NCI-H2081 (cell line): ENCODE data around the gene CTAGE9.
"Not testable (repeated sequence)": the region's sequence is repeated elsewhere in the genome, so short reads cannot be mapped to it uniquely, and the experiment has no call there.

Experiments
- DNase-seq, 2 experiments: peaks; one replicate each; lab custom pipeline; 2025; lab: John Stamatoyannopoulos, UW

The CTAGE9 gene, protein sequence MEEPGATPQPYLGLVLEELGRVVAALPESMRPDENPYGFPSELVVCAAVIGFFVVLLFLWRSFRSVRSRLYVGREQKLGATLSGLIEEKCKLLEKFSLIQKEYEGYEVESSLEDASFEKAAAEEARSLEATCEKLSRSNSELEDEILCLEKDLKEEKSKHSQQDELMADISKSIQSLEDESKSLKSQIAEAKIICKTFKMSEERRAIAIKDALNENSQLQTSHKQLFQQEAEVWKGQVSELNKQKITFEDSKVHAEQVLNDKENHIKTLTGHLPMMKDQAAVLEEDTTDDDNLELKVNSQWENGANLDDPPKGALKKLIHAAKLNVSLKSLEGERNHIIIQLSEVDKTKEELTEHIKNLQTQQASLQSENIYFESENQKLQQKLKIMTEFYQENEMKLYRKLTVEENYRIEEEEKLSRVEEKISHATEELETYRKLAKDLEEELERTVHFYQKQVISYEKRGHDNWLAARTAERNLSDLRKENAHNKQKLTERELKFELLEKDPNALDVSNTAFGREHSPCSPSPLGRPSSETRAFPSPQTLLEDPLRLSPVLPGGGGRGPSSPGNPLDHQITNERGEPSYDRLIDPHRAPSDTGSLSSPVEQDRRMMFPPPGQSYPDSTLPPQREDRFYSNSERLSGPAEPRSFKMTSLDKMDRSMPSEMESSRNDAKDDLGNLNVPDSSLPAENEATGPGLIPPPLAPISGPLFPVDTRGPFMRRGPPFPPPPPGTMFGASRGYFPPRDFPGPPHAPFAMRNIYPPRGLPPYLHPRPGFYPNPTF

DNA sequence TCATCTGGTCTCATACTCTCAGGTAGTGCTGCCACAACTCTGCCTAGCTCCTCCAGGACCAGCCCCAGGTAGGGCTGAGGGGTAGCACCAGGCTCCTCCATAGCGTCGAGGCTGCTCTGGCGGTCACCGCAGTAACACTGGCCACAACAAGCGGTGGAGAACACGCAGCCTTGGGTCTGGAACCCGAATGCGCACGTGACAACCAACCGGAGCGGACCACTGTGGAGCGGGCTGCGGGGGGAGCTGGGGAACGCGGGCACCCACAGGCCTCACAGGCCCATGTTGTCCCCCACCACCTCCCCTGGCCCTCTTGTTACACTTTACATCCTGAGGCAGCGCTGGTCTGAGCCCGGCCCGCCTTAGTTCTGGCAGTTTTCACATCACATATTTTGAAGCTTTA lies at the start of gene CTAGE9:
Gene CTAGE9, minus strand, starts transcription at position 101 of the 400 bp plus-strand sequence. Its CDS starts 0 bp downstream, at position 101.
- DNase-seq, result not testable (repeated sequence)

DNA sequence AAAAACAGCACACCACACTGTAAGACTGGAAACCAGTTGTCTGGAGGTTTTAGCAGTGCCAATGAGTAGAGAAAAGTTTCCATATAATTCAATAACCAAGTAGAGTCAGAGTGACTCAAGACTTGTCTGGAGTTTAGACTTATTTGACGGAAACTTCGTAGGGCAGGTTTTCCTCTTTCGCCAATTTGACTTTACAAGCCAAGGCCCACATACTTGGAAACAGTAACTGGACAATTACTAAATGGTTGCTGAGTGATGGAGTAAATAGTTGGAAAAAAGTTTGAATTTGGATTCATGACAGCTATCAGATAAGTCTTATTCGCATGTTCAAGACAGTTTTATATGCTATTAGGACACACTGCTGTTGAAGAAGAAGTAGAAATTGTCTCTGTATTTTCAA lies 48.1 kb upstream of the CTAGE9 start:
- DNase-seq, result no peak

DNA sequence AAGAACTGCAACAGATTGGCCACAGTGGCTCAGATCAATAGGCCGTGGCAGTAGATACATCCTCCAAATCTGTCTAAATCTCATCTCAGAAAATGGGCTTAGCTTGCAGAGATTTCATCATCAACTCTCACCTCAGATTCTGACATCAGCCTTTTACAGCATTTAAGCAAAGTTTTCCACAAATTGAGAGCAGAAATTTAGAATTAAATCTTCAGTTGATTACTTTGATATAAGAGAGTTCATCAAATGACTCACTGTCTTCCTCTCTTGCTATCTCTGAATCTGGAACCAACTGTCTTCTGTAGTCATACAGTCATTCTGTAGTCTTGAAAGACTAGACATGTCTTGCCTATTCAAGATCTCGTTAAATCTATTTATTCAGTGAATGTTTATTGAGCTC lies 45.2 kb upstream of the CTAGE9 start:
- DNase-seq, result no peak

DNA sequence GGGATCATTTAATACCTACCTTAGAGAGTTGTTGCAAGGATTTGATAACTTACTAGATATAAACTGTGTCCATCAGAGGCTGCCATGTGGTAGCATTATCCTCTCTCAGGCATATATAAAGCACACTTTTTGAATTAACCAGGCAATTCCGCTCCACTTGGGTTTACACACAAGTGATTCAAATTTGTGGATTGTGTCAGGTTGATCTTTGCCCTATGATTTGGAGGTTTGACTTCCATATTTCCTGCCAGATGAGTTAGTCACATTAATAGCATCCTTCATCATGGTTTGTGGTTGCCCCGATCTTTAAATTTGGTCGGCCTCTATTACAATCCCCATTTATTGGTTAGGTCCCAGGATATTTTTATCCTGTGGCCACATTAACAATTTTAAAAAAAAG lies 44.8 kb upstream of the CTAGE9 start:
- no peak for DNase-seq

DNA sequence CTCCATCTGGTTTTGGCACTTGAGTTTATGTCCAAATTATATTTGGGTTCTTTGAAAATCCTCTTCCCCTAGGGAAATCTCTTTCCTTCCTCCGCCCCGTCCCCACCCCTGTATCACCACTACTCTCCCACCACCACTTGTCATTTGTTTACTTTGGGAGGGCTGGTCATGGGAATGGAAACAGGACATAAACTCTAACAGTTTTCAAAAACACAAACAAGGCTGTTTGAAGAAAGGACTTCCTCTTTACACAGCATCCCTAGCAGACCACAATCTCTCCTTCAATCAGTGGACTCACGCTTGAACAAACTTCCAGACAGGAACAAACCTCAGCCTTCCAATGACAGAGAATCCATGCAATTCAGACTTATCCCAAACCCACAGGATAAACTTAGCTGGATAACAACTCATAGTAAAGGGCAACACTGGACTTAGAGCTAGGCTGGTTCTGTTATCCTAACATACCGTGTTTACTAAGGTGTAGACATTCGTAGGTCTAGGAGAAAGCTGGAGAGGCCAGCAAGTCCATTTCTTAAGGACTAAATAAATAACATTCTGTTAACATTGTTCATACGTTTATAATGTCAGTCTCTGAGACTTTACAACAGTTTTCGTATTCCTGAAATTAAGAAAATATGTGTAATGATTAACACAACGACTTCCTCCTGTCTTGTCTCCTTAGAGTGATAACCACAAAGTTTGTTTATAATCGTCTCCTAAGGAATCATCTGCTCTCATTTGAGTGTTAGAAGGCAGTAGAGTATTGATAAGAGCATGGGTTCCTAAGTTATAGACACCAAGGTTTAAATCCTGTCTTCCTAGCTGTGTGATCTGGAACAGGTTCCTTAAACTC lies 44.1 kb upstream of the CTAGE9 start:
- no peak for DNase-seq

DNA sequence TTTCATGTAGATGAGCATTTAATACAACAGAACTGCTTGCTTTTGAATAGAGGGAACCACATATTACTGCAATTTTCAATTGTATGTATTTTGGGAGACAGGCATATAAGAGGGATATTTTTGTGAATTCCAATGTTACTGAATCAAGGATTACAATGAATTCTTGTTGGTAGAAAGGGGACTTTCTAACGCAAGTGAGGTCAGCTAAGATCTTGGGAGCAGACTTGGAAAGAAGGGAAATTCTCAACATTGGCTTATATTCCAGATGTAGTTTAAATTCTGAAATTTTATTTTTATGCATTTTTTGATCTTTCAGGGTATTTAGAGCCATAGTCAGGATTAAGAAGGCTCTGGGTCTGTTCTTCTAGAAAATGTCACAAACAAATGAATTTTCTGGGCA lies 43.3 kb upstream of the CTAGE9 start:
- no peak for DNase-seq

DNA sequence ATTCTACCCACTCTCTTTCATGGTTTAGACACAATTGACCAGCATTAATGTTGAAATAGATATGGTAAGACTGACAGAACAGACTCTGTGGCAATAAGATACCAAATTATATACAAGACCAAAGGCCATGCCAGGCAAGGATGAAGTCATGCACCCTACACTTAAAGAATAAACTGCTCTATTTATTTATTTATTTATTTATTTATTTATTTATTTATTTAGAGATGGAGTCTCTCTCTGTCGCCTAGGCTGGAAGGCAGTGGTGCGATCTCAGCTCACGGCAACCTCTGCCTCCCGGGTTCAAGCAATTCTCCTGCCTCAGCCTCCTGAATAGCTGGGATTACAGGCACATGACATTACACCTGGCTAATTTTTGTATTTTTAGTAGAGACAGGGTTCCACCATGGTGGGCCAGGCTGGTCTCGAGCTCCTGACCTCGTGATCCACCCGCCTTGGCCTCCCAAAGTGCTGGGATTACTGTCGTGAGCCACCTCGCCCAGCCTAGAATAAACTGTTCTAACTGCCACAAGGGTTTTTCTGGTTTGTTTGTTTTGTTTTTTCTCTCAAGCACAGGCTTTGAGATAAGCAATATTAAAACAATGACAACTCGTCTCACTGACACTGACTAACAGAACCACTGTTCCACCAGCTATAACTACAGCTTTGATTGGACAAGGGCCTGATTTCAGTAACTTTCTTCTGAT lies 40.3 kb upstream of the CTAGE9 start:
- not testable (repeated sequence) for DNase-seq

DNA sequence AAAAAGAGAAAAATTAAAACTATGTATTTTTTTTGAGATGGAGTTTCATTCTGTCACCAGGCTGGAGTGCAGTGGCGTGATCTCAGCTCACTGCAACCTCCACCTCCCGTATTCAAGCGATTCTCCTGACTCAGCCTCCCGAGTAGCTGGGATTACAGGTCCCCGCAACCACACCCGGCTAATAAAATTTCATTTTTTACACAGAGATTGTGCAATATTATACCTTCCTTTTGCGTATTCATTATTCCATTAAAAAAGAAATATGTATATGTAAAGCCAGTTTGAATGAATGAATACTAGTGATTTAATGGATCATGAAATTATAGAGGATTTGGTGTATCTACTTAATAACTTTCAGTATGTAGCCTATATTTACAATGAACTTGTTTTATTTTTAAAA lies 38.2 kb upstream of the CTAGE9 start:
- no peak for DNase-seq

DNA sequence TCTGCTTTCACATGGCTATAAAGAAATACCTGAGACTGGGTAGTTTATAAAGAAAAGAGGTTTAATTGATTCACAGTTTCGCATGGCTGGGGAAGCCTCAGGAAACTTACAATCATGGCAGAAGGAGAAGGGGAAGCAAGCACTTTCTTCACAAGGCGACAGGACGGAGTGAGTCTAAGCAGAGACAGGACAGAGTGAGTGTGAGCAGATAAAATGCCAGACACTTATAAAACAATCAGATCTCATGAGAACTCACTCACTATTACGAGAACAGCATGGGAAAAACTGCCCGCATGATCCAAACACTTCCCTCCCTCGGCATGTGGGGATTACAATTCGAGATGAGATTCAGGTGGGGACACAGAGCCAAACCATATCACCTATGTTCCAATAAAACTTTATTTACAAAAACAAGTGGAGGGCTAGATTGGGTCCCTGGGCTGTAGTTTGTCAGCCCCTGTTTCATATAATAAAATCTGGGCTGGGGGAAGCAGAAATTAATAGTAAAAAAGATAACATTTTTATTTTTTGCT lies 37.1 kb upstream of the CTAGE9 start:
- no peak for DNase-seq

DNA sequence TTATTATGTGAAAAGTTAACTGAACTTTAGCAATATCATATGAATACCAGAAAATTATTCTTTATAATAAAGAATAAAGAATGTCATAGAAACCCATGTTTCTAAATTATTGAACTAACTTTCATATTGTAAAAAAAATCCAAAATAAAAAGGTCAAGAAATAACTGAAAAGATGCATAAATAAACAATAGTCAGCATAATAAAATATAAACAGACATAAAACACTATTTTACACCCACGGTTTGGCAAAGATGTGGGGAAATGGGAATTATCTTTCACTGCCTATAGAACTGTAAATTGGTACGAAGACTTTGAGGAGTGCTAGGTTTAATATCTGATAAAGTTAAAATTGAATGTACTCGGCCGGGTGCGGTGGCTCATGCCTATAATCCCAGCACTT lies 34.7 kb upstream of the CTAGE9 start:
- DNase-seq, result no peak

DNA sequence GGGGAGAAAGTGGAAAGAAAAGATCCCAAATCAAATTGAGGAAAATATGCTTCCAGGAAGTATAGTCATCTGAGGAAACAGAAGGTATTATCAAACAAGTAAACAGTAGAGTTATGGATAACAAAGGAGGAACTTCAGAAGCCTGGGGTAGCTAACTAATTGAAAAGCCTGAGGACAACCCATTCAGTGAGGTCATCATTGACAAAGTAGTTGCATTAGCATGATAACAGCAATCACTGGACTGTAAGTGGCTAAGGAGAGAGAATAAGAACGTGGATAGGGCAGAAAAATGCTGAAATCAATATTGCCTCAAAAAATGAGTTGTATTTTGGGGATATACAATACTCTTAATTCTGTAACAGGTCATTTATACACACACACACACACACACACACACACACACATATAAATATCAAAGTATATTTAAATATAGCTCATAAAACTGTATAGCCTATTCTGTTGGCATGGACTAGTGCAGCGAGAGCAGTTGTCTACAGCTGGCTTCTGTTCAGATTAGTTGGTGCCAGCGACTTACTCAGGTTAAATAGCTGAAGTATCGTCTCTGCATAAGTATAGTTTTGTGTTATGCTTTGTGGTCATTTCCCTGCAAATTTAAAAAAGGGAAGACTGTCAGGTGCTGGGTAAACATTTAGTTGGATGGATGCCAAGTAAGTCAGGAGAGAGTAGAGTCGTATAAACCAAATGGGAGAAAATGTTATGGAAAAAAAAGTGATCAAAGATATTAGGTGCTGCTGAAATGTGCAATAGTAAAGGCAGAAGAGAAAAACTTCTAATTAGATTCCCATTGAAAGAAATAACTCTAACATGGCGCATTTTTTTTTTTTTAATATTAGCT lies 33.8 kb upstream of the CTAGE9 start:
- DNase-seq, result peak in 1 of 2 experiments; percentile 0

DNA sequence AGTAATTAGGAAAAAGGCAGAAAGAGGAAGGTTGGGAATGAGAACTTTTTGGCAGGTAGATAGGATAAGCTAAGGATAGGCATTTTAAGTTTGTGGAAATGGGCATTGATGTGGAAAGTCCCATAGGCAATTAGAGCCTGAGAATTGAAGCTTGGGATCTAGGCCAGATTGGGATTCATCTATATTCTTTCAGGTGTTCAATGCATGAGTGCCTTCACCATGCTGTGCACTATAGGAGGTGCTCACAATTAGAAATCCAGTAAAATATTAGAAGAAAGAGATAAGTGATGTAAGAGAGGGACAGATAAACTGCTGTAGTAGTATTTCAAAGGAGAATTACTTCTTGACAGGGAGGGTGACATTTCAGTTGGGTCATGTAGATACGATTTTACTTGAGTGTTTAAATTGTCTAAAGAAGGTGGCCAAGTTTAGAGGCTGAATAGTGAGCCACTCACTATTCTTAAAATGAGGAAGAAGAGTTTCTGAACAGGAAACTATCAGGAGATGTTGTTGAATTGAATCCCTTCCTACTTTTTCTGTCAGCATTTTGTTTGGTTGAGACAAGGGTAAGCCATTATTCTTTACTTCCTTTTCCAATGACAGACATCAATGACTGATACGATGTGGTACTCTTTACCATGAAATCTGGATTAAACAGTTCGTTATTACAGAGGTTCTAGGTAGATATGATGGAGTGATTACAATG lies 31.0 kb upstream of the CTAGE9 start:
- no peak for DNase-seq

DNA sequence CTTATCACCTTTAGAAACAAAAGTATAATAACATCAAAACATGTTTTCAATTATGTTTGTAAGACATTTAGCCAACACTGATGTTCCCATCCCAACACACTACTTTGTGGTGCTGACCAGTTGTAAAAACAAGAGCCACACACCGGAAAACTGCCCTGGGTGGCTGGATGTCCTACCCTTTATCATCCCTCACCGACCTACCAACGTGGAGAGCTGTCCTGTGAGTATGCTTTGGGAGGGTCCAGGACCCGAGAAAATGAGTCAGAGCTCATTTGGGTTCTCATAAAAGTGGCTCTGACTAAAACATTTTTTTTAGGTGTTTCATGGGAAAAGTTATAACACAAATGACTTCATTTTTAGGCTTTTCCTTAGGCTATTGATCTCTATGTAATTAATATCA lies 29.3 kb upstream of the CTAGE9 start:
- no peak for DNase-seq

DNA sequence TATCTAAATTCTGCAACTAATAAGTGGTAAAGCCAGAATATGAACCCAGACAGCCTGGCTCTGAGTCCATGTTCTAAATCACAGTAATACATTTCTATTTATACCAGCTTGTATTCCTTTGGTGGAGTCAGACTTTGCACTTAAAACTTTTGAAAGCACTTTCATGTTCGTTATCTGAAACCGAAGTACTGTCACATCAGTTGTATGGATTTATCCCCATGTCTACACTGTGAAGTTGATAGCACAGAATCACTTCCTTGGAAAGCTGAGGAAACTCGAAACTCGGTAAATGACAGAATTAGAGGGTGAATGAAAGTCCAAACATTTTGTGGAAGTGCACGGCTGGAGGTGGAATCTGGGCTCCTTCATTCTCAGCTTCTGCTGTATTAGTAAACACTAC lies 28.3 kb upstream of the CTAGE9 start:
- no peak for DNase-seq

DNA sequence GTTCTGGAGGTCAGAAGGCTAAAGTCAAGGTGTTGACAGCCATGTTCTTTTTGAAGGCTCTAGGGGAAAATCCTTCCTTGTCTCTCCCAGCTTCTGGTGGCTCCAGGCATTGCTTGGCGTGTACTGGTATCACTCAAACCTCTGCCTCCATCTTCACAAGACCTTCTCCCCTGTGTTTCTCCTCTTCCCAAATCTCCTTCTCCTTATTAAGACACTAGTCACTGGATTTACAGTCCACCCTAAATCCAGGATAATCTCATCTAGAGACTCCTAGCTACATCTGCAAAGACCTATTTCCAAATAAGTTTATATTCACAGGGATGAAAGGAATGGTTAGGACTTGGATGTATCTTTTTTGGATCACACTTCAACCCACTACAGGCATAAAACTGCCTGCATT lies 26.0 kb upstream of the CTAGE9 start:
- no peak for DNase-seq

DNA sequence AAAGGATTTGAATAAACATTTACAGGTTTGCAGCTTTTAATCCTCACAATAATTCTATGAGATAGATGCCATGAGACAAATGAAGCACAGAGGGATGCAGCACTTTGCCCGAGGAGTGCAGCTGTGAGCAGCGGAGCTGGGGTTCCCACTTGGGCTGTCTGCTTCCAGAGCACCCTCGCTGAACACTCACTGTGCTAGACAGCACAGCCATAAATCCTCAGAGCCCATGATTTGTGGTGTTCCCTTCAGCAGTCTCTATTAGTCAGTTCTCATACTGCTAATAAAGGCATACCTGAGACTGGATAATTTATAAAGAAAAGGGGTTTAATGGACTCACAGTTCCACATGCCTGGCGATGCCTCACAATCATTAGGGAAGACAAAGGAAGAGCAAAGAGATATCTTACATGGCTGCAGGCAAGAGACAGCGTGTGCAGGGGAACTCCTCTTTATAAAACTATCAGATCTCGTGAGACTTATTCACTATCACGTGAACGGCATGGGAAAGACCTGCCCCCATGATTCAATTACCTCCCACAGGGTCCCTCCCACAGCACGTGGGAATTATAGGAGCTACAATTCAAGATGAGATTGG lies 25.3 kb upstream of the CTAGE9 start:
- DNase-seq, result no peak

DNA sequence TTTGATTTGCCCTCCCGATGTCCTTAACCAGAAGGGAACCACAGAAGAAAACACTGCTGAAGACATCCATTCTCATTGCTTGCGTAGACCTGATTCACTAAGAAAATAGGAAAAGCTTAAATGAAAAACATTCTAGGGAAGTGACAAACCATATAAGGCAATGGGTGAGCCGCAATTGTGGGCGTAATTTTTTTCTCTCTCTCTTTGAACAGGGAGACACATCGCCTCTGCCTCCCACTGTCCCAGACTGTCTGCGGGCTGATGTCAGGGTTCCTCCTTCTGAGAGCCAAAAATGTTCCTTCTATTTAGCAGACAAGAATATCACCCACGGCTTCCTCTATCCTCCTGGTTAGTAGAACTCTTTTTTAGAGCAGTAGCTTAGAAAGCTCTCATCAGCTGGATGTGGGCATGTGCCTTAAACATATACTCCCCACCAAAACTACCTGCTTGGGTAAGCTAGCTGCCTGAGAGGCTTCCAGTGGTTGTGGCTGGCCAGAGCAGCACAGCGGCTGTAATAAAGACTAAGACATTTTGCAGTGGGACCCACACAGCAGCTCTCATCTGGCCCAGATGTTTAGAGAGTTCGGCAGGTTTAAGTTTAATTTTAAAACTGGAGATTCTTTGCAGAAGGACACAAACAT lies 22.7 kb upstream of the CTAGE9 start:
- DNase-seq, result no peak

DNA sequence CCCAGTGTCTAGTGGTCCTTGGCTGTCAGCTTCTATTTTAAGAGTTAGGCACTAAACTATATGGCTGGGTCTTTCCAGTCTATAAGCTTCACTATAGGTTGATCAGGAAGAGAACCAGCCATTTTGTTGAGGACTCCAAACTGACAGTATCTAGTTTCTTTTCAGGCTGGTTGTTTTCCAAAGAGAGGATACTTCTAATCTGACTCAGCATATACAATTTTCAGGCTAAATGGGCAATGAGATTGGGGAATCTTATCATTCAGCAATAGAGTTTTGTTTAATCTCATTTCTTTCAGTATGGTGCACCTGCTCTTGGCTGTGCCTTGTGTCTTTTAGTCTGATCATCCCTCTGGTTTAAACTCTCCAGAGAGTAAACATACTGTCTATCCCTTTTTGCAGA lies 20.4 kb upstream of the CTAGE9 start:
- no peak for DNase-seq

DNA sequence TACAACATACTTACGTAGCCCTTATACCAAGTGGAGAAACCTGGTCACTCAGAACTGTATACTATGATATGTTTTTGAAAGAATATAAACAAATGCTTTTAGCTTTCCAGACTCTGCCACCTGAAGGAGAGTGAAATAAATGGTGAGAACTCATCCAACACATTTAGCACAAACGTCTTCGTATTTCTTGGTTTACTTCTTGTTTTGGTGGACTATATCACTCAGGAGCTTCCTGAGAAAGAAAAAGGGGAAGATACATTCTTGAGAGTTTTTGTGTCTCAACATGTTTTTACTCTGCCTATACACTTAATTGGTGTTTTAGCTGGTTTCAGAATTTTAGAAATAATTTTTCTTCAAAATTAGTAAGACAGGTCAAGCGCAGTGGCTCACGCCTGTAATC lies 19.4 kb upstream of the CTAGE9 start:
- DNase-seq, result no peak
